HuH-7.5 (cell line): ENCODE measurements around the gene SDSL.

Experiments used
- DNase-seq: peaks from one replicate; pipeline ENCODE4 v3.0.0; 2011; ENCODE audit warnings: low spot score

SDSL gene

GRCh38 chr12:113396828-113397496 lies 25.2 kb upstream of the SDSL start:
- no peak for DNase-seq

- DNase-seq = no peak
These were observed 24.5 kb upstream of the SDSL start for GRCh38 chr12:113397497-113398197.

GRCh38 chr12:113398346-113399290 lies 23.6 kb upstream of the SDSL start:
- DNase-seq = no peak

- no peak for DNase-seq
These were observed 22.7 kb upstream of the SDSL start for GRCh38 chr12:113399490-113399889.

GRCh38 chr12:113400362-113400761 lies 21.8 kb upstream of the SDSL start:
- no peak for DNase-seq

- no peak for DNase-seq
These were observed 20.8 kb upstream of the SDSL start for GRCh38 chr12:113401066-113402000.

GRCh38 chr12:113402586-113403260 lies 19.5 kb upstream of the SDSL start:
- DNase-seq = no peak

- DNase-seq = no peak
These were observed 18.5 kb upstream of the SDSL start, which contains the start of gene SDS for GRCh38 chr12:113403435-113404415. Gene SDS (minus strand): TSS chr12:113403887. CDS start chr12:113399708, 4,179 bp downstream.

GRCh38 chr12:113405694-113406093 lies 16.5 kb upstream of the SDSL start:
- DNase-seq = no peak

- DNase-seq = no peak
These were observed 14.1 kb upstream of the SDSL start for GRCh38 chr12:113407931-113408600.

- no peak for DNase-seq
These were observed 13.4 kb upstream of the SDSL start for GRCh38 chr12:113408756-113409298.

GRCh38 chr12:113409462-113410124 lies 12.6 kb upstream of the SDSL start:
- DNase-seq = no peak

- peak; percentile 55 for DNase-seq
These were observed 8.7 kb upstream of the SDSL start for GRCh38 chr12:113413488-113413939.

GRCh38 chr12:113414519-113415038 lies 7.6 kb upstream of the SDSL start:
- no peak for DNase-seq

- no peak for DNase-seq
These were observed 6.0 kb upstream of the SDSL start for GRCh38 chr12:113416091-113416754.

GRCh38 chr12:113418213-113418879 lies 3.8 kb upstream of the SDSL start:
- DNase-seq = peak; percentile 78
